Measurements from ENCODE around the gene OR13D1. TPM values are rescaled to one million over a fixed set of nuclear protein-coding genes. Genes with fewer than 3 reads are reported as not detected.

The OR13D1 gene, protein sequence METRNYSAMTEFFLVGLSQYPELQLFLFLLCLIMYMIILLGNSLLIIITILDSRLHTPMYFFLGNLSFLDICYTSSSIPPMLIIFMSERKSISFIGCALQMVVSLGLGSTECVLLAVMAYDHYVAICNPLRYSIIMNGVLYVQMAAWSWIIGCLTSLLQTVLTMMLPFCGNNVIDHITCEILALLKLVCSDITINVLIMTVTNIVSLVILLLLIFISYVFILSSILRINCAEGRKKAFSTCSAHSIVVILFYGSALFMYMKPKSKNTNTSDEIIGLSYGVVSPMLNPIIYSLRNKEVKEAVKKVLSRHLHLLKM
- not detected in 2 replicates for total RNA-seq

DNA sequence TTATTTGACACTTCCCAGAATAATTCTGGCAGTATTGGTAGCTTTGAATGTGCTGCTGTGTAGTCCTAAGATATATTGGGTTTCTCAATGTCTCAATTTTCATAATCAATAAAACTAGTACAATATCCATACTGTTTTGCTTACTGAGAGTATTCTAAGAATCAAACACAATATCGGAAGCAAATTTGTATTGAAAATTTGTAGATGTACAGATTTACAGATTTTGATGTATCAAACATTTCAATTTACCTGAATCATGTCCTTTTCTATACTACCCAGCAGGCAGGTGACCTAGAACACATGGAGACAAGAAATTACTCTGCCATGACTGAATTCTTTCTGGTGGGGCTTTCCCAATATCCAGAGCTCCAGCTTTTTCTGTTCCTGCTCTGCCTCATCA, at the start of gene OR13D1:
Gene OR13D1, plus strand, starts transcription at position 301 of the 400 bp plus-strand sequence. Its CDS starts 0 bp downstream, at position 301.

Other genes with a start within 250 kb of the OR13D1 start
- not detected in 2 replicates for gene OR13F1, start 190.3 kb upstream of the OR13D1 start, total RNA-seq
- gene OR13C4, start 167.3 kb upstream of the OR13D1 start, total RNA-seq = not detected in 2 replicates
- gene OR13C3, start 157.7 kb upstream of the OR13D1 start, total RNA-seq = not detected in 2 replicates
- gene OR13C8, start 125.3 kb upstream of the OR13D1 start, total RNA-seq = not detected in 2 replicates
- gene OR13C5, start 95.1 kb upstream of the OR13D1 start, total RNA-seq = not detected in 2 replicates
- not detected in 2 replicates for gene OR13C2, start 88.9 kb upstream of the OR13D1 start, total RNA-seq
- not detected in 2 replicates for gene OR13C9, start 76.3 kb upstream of the OR13D1 start, total RNA-seq
- 49.8 and 58.5 TPM in 2 replicates for gene NIPSNAP3A, start 53.2 kb downstream of the OR13D1 start, total RNA-seq
- gene NIPSNAP3B, start 69.6 kb downstream of the OR13D1 start, total RNA-seq = 0.40 and 0.79 TPM in 2 replicates
- gene ABCA1, start 233.6 kb downstream of the OR13D1 start, total RNA-seq = 5.4 and 6.0 TPM in 2 replicates